ENCODE results near the gene TRIM73.
"Not testable (repeated sequence)": the region's sequence is repeated elsewhere in the genome, so short reads cannot be mapped to it uniquely, and the experiment has no call there.

DNA sequence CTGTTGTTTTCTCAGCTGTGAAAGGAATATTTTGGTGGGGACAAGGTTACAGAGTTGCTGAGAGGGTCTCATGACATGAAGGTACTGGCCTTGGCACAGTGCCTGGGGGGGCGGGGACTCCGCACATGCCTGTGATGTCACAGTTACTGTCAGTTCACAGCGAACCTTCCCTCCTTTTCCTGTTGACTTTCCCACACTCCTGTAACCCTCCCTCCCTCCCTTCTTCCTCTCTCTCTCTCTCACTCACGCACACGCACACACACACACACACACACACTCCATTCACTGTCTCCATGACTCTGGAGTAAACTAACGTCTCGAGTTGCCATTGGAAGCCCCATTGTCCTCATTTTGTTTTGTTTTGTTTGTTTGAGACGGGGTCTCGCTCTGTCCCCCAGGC lies 28.1 kb upstream of the TRIM73 start:
- TF ChIP-seq, protein P1, sequence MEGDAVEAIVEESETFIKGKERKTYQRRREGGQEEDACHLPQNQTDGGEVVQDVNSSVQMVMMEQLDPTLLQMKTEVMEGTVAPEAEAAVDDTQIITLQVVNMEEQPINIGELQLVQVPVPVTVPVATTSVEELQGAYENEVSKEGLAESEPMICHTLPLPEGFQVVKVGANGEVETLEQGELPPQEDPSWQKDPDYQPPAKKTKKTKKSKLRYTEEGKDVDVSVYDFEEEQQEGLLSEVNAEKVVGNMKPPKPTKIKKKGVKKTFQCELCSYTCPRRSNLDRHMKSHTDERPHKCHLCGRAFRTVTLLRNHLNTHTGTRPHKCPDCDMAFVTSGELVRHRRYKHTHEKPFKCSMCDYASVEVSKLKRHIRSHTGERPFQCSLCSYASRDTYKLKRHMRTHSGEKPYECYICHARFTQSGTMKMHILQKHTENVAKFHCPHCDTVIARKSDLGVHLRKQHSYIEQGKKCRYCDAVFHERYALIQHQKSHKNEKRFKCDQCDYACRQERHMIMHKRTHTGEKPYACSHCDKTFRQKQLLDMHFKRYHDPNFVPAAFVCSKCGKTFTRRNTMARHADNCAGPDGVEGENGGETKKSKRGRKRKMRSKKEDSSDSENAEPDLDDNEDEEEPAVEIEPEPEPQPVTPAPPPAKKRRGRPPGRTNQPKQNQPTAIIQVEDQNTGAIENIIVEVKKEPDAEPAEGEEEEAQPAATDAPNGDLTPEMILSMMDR (conservative IDR thresholded peaks at IDR 0.05): not testable (repeated sequence)
- not testable (repeated sequence) for TF ChIP-seq ZFX (IDR thresholded peaks at IDR 0.05)
